ENCODE measurements around the gene LRRC74A. TPM values are rescaled to one million over a fixed set of nuclear protein-coding genes. Genes with fewer than 3 reads are reported as not detected.

LRRC74A gene
- total and polyA plus RNA-seq, 10 of the 15 experiments (the other 5 are each of a cell fraction or from before 2014, with no cell fraction given): not detected

GRCh38 chr14:76874734-76875133 is 48.5 kb downstream of the LRRC74A start:
- H3K27me3 ChIP-seq (replicated peaks in 1 of 2; ENCODE audit: control insufficient read depth in 2 of 2, insufficient read depth in 2 of 2, low read length in 1 of 2): no peaks in the 10 kb centered on the region; a peak in 2 of 4 replicates
- no peak overlapping the region for H3K9ac ChIP-seq (ENCODE audit: control insufficient read depth, insufficient read depth, low read length)
- RAD21 ChIA-PET (ENCODE audit: unreplicated experiment): interaction anchor here (0.7 to 10.8 kb wide), 14 partner anchors 31 to 441 kb away, joined by 3 to 498 read pairs (median 6); no protein-coding TSS in a partner anchor
- TF ChIP-seq HDAC2 (IDR thresholded peaks at IDR 0.05) (no peak), EGR1 (IDR thresholded peaks at IDR 0.05; ENCODE audit: borderline replicate concordance in 1 of 2, low read depth in 2 of 2, low read length in 2 of 2) (no peak), SREBF1 (IDR thresholded peaks at IDR 0.05; ENCODE audit: low read length) (no peak), EED (IDR thresholded peaks at IDR 0.05; ENCODE audit: low read depth) (no peak), SUPT20H (IDR thresholded peaks at IDR 0.05; ENCODE audit: borderline replicate concordance, control insufficient read depth, low read depth, low read length) (no peak), NKRF (conservative IDR thresholded peaks at IDR 0.05) (no peak), ZNF274 (IDR thresholded peaks at IDR 0.05; ENCODE audit: insufficient read depth, insufficient read length) (no peak), TAF1 (IDR thresholded peaks at IDR 0.05; ENCODE audit: borderline replicate concordance, low read depth, low read length) (no peak)
- no peaks in the 10 kb centered on the region for H3K4me1 ChIP-seq (ENCODE audit: control insufficient read depth, insufficient read depth, low read length)
- H3K36me3 ChIP-seq (ENCODE audit: control insufficient read depth in 2 of 2, insufficient read depth in 2 of 2, low read length in 1 of 2): no peaks in the 10 kb centered on the region
- no peak overlapping the region for H2AFZ ChIP-seq (ENCODE audit: control insufficient read depth, low read depth, low read length)
- peaks cover 9% of the 10 kb centered on the region; the same call in 2 of the 3 replicates for H3K9me3 ChIP-seq (replicated peaks; ENCODE audit: control insufficient read depth, insufficient read depth, low read length)
- POLR2A ChIA-PET: interaction anchor here (0.6 to 2.8 kb wide), 2 partner anchors 196 to 245 kb away, joined by 4 to 8 read pairs; no protein-coding TSS in a partner anchor
- in situ Hi-C loops (cut with MboI) (no loop called here), intact Hi-C loops (cut with micrococcal nuclease; ENCODE audit: unreplicated experiment) (loop anchor here (5.0 kb wide), 2 partner anchors 73 to 443 kb away; no protein-coding TSS in a partner anchor)
- DNase-seq (ENCODE audit: low read depth, low spot score) (no peak), FAIRE-seq (no peak), ATAC-seq (no peak)
- CTCF ChIA-PET: interaction anchor here (0.5 to 15.8 kb wide), 26 partner anchors 10 to 441 kb away, joined by 3 to 848 read pairs (median 10); no protein-coding TSS in a partner anchor
- H3K4me2 ChIP-seq (ENCODE audit: control insufficient read depth, insufficient read depth): no peak overlapping the region
- H3K27ac ChIP-seq (ENCODE audit: control insufficient read depth, insufficient read depth): no peak overlapping the region
- SMC1A ChIA-PET (ENCODE audit: uncharacterized antibody, unreplicated experiment): interaction anchor here (0.6 to 11.8 kb wide), 18 partner anchors 16 to 320 kb away, joined by 3 to 370 read pairs (median 7); no protein-coding TSS in a partner anchor
- BruUV-seq (replicated peaks): no TSS peak
- H3K79me2 ChIP-seq (ENCODE audit: control insufficient read depth, insufficient read depth, low read length): no peaks in the 10 kb centered on the region
- H4K20me1 ChIP-seq (ENCODE audit: control insufficient read depth, insufficient read depth): no peaks in the 10 kb centered on the region
- 50% methylated on average over 8 of the region's 8 CpGs for WGBS (ENCODE audit: insufficient coverage, insufficient replicate concordance, low lambda C conversion rate, missing lambda C conversion rate)
- H3K4me3 ChIP-seq: no peak overlapping the region
